Stimulated activated naive B cell treated with anti-CD40 and anti-IgM and Interleukin-4, amounts not matched to agents 10 μg/mL and 1 μg/mL and 100 μg/mL, for 72 hours (primary cell): ENCODE results near the gene TSPEAR.

Experiments used
- ATAC-seq, 2 donors: fragments of 150-1000 bp; cut with Tn5 transposase; replicated peaks; 2 replicates each; pipeline ENCODE4 v1.10.0; 2021; ENCODE audit warnings: moderate library complexity in 1 of 2
- DNase-seq: peaks from one replicate; pipeline ENCODE4 v3.0.0; 2021
- H3K27ac Mint-ChIP-seq: one replicate; pipeline ENCODE4 v1.8.0; 2022; ENCODE audit warnings: mild to moderate bottlenecking, mixed read lengths
- H3K27me3 Mint-ChIP-seq, 2 donors: one replicate each; pipeline ENCODE4 v1.8.0; 2022; ENCODE audit warnings: mixed read lengths in 2 of 2
- H3K36me3 Mint-ChIP-seq, 2 donors: one replicate each; pipeline ENCODE4 v1.8.0; 2022; ENCODE audit warnings: mixed read lengths in 2 of 2, mild to moderate bottlenecking in 1 of 2
- H3K4me1 Mint-ChIP-seq, 2 donors: one replicate each; pipeline ENCODE4 v1.8.0; 2022; ENCODE audit warnings: mixed read lengths in 2 of 2, mild to moderate bottlenecking in 1 of 2
- H3K4me3 Mint-ChIP-seq, 2 donors: one replicate each; pipeline ENCODE4 v1.8.0; 2022; ENCODE audit warnings: mild to moderate bottlenecking in 2 of 2, mixed read lengths in 2 of 2, moderate library complexity in 1 of 2
- H3K9me3 Mint-ChIP-seq, 2 donors: one replicate each; pipeline ENCODE4 v1.8.0; 2022; ENCODE audit warnings: mixed read lengths in 2 of 2, mild to moderate bottlenecking in 1 of 2

The TSPEAR gene

DNA sequence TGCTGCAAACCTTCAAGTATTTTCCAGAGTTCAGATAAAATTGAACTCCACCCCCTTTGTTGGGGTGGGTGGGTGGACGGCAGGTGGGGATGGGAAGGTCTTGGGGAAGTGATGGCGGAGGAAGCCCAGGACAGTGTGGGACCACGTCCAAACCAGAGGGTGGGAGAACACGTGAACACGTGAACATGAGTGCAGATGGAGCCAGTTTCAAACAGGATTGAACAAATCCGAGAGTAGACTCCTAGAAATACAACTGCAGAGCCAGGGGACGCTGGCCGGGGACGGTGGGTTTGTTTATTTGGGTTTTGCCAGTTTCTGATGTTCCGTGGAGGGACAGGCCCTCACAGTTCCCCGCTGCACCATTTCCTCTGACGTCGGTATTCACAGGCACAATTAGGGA, 163.0 kb downstream of the TSPEAR start:
- DNase-seq (no peak), ATAC-seq (no peak)
- Mint-ChIP-seq H3K27ac (no peak overlapping the region), H3K36me3 (peaks cover 12 to 14% of the 10 kb centered on the region in 2 donors), H3K27me3 (peaks cover 55 to 56% of the 10 kb centered on the region in 2 donors), H3K9me3 (peaks cover 13 to 22% of the 10 kb centered on the region in 2 donors), H3K4me1 (peaks cover 6 to 9% of the 10 kb centered on the region in 2 donors), H3K4me3 (no peak overlapping the region)

DNA sequence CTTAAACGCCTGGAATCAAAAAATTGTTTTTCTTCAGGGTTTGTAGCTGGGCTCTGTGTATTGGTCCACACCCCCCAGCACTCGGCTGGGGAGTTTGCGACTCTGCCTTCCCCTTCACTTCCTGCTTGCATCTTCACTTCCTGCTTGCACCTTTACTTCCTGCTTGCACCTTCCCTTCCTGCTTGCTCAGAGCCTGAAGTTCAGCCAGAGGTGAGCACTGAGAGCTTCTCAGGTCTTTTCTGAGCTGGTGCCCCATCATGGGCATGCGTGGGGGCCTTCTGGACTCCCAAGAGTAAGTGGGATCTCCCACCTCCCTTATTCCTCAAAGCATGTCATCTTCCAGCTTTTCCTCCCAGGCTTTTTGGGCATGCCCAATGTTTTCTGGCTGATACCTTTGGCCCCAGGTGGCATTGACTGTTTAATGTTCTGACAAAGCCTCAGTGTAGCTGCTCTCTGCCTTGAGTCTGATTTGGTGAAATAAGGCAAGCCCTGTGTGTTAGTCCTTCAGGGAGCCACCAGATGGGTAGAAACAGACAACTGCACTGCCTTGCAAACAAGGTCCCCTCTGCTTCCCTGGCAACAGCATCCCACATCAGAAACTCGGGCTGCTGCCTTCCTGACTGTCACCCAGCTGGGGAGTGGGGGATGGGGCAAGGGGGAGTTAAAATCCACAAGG, 163.6 kb downstream of the TSPEAR start:
- H3K4me3 Mint-ChIP-seq = peak overlapping the region in 1 of 2 donors; percentile 23
- H3K4me1 Mint-ChIP-seq = peaks cover 6 to 9% of the 10 kb centered on the region in 2 donors
- H3K27ac Mint-ChIP-seq = no peak overlapping the region
- peaks cover 13 to 22% of the 10 kb centered on the region in 2 donors for H3K9me3 Mint-ChIP-seq
- DNase-seq (no peak), ATAC-seq (no peak)
- H3K27me3 Mint-ChIP-seq = peaks cover 51% of the 10 kb centered on the region in 2 donors
- H3K36me3 Mint-ChIP-seq = peaks cover 12 to 14% of the 10 kb centered on the region in 2 donors

DNA sequence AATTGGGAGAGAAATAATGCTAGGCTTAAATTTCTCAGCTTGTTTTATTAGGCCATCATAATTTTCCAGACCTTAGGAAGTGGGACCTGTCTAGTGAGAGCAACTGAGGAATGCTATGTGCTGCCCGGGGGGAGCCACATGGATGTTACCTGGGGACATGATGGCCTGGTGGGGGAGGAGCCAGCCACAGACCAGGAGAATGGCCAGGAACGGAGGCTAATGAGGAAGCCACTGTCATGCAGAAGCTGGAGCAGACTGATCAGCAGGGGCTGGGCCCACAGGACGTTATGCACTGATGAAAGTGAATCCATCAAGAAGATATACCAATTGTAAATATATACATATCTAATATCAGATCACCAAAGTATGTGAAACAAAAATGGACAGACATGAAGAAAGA, 166.8 kb downstream of the TSPEAR start:
- peaks cover 12 to 14% of the 10 kb centered on the region in 2 donors for H3K36me3 Mint-ChIP-seq
- H3K27ac Mint-ChIP-seq = no peak overlapping the region
- H3K4me1 Mint-ChIP-seq = peaks cover 5 to 6% of the 10 kb centered on the region in 2 donors
- DNase-seq (no peak), ATAC-seq (no peak)
- H3K4me3 Mint-ChIP-seq = no peak overlapping the region
- H3K27me3 Mint-ChIP-seq = peaks cover 30 to 31% of the 10 kb centered on the region in 2 donors
- H3K9me3 Mint-ChIP-seq = peaks cover 13 to 22% of the 10 kb centered on the region in 2 donors

DNA sequence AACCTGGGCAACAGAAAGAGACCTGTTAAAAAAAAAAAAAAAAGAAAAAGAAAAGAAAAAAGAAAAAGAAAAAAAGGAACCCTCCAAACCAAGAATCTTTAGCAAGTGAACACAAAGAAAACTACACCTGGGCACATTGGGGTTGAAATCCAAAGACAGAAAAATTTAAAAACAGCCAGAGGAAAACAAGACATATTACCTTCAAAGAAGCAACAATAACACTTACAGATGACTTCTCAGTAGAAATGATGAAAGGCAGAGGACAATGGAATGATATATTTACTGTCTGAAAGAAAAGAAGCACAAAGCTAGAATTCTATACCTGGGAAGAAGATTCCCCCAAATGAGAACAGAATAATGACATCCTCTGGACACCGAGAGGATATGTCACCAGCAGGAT, 168.7 kb downstream of the TSPEAR start:
- DNase-seq (no peak), ATAC-seq (no peak)
- no peak overlapping the region for H3K27ac Mint-ChIP-seq
- H3K36me3 Mint-ChIP-seq = peaks cover 12 to 13% of the 10 kb centered on the region in 2 donors
- peaks cover 29 to 30% of the 10 kb centered on the region in 2 donors for H3K27me3 Mint-ChIP-seq
- no peak overlapping the region for H3K4me3 Mint-ChIP-seq
- H3K4me1 Mint-ChIP-seq = peaks cover 2 to 4% of the 10 kb centered on the region in 2 donors
- peaks cover 11 to 21% of the 10 kb centered on the region in 2 donors for H3K9me3 Mint-ChIP-seq

DNA sequence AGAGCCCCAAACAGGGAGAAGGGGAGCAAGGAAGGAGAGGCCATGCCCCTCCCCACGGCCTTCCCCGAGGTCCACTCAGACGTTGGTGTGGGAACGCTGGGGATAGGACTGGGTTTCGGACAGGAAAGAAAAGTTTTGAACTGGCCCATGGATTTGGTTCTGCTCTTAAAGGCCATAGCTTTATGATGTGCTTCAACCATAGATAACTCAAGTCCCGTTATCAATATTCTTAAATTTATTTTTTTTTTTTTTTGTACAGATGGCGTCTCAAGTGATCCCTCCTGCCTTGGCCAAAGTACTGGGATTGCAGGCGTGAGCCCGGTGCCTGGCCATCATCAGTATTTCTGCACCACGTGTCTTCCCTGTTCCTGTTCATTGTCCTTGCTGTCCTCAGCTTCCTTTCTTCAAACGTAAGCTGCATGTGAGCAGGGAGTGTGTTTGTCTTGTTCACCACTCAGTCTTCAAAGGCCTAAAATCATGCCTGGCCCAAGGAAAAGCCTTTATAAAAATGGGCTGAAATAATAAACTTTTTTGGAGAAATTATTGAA, 170.6 kb downstream of the TSPEAR start:
- DNase-seq (no peak), ATAC-seq (no peak)
- Mint-ChIP-seq H3K4me3 (no peak overlapping the region), H3K27ac (no peak overlapping the region), H3K36me3 (no peaks in the 10 kb centered on the region), H3K27me3 (peaks cover 26 to 30% of the 10 kb centered on the region in 2 donors), H3K4me1 (no peaks in the 10 kb centered on the region), H3K9me3 (peaks cover 1 to 5% of the 10 kb centered on the region in 2 donors)

DNA sequence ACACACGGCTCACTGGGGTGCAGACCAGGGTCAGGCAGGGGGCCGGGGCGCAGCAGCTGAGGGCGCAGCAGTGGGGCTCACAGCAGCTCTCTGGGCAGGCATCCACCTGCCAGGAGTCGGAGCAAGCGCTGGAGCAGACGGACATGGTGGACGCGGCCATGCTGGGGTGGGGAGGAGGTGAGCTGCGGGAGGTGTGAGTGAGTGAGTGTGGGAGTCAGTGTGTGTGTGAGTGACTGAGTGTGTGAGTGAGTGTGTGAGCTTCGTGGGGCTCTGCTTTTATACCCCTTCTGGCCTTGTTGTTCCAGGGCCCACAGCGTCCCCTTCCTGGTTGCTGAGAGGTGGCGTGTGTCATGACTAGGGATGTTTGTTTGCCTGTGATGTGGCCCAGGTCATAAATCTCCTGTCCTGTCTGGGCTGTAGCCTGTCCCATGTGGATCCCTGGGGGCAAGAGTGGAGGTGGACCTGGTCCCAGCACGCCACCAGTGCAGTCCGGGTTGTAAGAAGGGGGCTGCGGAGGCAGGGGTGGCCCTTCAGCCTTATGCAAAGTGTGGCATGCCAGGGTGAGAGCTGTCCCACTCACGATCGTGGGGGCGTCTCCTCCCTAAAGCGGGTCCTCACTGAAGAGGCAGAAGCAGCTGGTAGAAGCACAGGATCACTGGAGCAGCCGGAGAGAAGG, 171.2 kb downstream of the TSPEAR start, which contains the start of gene KRTAP10-1:
KRTAP10-1 (minus strand) TSS at position 205 of the 676 bp plus-strand sequence; CDS start at position 160, 45 bp downstream.
- Mint-ChIP-seq H3K4me3 (no peak within 1 kb of the TSS), H3K9me3 (peaks cover 0 to 1% of the 10 kb centered on the region in 2 donors), H3K4me1 (no peaks in the 10 kb centered on the region), H3K36me3 (no peaks in the 10 kb centered on the region), H3K27ac (no peak within 1 kb of the TSS), H3K27me3 (peaks cover 26 to 30% of the 10 kb centered on the region in 2 donors)
- DNase-seq = no peak
- no peak for ATAC-seq

DNA sequence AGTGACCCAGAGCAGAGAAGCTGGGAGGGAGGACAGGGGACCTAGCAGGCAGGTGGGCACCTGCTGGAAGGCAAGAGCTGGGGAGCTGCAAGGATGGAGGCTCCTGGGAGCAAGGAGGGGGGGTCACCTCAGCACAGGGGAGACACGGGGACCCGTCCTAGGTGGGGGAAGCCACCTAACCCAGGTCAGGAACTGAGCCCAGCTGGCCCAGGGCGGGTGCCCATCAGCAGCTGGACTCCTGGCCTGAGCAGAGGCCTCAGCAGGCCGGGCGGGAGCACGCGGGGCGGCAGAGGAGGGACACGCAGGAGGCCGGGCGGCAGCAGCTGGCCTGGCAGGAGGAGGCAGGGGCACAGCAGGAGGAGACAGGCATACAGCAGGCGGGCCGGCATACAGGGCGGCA, 172.3 kb downstream of the TSPEAR start:
- peaks cover 26 to 30% of the 10 kb centered on the region in 2 donors for H3K27me3 Mint-ChIP-seq
- H3K4me1 Mint-ChIP-seq = no peaks in the 10 kb centered on the region
- no peak overlapping the region for H3K27ac Mint-ChIP-seq
- no peak for DNase-seq
- H3K9me3 Mint-ChIP-seq = peaks cover 0 to 5% of the 10 kb centered on the region in 2 donors
- no peaks in the 10 kb centered on the region for H3K36me3 Mint-ChIP-seq
- no peak for ATAC-seq
- no peak overlapping the region for H3K4me3 Mint-ChIP-seq

DNA sequence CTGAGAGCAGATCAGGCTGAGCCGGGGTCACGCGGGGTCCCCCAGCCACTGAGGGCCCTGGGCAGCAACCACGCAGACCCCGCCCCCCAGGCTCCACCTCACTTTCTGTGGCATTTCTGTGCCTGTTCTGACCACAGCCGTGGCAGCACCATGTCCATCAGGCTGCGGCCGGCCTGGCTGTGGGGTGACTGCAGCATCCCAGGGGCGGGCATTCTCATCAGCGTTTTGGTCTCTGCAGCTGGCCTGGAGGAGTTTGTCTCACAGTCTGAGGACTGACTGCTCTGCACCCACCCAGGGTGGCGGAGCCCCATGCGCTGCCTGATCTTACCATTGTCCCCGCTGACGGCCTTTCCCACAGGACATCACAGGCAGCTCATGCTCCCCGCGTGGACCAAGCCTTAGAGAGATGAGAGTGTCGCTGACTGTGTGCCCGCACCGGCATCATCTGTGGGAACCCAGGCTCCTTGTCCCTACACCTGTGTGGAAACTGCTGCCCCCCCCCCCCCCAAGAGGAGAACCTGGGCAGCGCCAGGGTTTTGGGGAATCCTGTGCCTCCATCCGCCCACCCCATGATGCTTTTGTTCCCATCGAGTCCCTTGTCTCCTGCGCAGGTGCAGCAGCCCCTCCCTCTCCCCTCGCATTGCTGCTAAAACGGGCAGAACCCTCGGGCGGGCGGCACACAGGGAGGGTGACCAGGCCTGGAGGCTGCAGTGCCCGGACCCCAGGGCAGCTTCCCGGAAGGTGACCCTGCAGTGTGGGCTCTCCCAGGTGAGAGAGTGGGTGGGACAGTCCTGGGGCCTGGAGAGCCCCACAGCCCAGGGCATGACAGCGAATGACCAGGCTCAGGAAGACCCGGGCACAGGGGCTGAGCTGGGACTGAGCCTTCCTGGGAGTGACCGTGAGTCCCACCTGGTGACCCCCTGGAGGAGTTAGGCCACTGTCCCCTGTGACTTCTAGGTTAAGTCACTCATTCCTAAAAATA, 173.2 kb downstream of the TSPEAR start:
- no peak for DNase-seq
- Mint-ChIP-seq H3K9me3 (peaks cover 0 to 5% of the 10 kb centered on the region in 2 donors), H3K4me1 (no peaks in the 10 kb centered on the region), H3K36me3 (no peaks in the 10 kb centered on the region), H3K27me3 (peaks cover 26 to 30% of the 10 kb centered on the region in 2 donors), H3K4me3 (no peak overlapping the region), H3K27ac (no peak overlapping the region)
- ATAC-seq = no peak

DNA sequence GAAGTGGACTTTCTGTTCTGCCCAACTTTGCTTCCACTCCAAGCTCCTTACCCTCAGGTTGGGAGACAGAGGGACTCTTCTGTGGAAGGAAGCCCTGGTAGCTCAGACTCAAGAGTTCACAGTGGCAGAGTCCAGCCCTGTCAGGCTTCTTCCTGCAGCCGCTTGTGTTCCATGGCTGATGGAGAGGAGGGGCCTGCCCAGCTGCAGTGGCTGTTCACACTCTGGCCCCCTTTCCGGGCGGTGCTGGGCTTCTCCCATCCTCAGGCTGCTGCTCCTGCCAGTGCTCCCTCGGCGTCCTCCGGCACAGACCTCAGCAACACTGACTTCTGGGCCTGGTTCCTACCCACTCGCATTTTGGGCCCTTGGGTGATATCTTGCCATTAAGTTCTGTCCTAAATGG, 175.4 kb downstream of the TSPEAR start:
- no peak for DNase-seq
- H3K9me3 Mint-ChIP-seq = peaks cover 0 to 5% of the 10 kb centered on the region in 2 donors
- ATAC-seq = no peak

DNA sequence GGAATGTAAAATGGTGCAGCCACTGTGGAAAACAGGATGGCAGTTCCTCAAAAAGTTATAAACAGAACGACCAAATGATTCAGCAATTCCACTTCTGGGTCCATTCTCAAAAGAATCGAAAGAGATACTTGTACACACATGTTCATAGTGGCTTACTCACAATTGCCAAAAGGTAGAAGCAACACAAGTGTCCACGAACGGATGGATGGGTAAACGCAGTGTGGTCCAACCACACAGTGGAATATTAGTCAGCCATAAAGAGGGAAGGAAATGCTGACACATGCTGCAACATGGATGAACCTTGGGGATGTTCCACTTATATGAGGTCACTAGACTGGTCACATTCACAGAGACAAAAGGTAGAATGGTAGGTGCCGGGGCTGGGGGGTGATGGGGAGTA, 176.7 kb downstream of the TSPEAR start:
- Mint-ChIP-seq H3K36me3 (no peaks in the 10 kb centered on the region), H3K4me1 (no peaks in the 10 kb centered on the region), H3K9me3 (peaks cover 0 to 5% of the 10 kb centered on the region in 2 donors), H3K27me3 (peaks cover 26 to 39% of the 10 kb centered on the region in 2 donors), H3K27ac (no peak overlapping the region), H3K4me3 (no peak overlapping the region)
- DNase-seq = no peak
- ATAC-seq = no peak

More for the DNA sequence above, 175.4 kb downstream of the TSPEAR start:
- H3K4me1 Mint-ChIP-seq = no peaks in the 10 kb centered on the region
- peaks cover 26 to 39% of the 10 kb centered on the region in 2 donors for H3K27me3 Mint-ChIP-seq
- no peaks in the 10 kb centered on the region for H3K36me3 Mint-ChIP-seq
- H3K27ac Mint-ChIP-seq = no peak overlapping the region
- H3K4me3 Mint-ChIP-seq = no peak overlapping the region

DNA sequence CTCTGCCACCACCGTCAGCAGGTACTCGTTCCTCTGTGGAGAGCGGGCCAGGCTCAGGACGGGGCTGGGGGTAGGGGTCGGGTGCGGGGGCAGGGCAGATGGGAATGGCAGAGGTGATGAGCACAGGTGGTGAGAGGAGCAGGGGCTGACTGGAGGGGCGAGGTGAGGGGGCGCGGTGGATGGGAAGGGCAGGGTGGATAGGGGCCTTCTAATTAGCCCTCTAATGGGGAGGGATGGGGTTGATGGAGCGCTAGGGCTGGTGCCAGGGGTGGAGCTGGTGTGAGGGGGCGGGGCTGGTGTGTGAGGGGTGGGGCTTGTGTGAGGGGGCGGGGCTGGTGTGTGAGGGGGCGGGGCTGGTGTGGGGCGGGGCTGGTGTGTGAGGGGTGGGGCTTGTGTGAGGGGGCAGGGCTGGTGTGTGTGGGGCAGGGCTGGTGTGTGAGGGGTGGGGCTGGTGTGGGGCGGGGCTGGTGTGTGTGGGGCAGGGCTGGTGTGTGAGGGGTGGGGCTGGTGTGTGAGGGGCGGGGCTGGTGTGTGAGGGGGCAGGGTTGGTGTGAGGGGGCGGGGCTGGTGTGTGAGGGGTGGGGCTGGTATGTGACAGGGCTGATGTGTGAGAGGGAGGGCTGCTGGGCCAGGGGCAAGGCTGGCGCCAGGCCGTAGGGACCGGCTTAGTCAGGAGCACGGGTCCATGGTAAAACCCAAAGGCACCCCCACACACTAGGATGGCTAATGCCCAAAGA, 177.3 kb downstream of the TSPEAR start:
- Mint-ChIP-seq H3K4me1 (no peaks in the 10 kb centered on the region), H3K36me3 (no peaks in the 10 kb centered on the region), H3K27me3 (peaks cover 20 to 33% of the 10 kb centered on the region in 2 donors), H3K27ac (no peak overlapping the region), H3K4me3 (no peak overlapping the region), H3K9me3 (peaks cover 0 to 5% of the 10 kb centered on the region in 2 donors)
- ATAC-seq = no peak
- DNase-seq = no peak

DNA sequence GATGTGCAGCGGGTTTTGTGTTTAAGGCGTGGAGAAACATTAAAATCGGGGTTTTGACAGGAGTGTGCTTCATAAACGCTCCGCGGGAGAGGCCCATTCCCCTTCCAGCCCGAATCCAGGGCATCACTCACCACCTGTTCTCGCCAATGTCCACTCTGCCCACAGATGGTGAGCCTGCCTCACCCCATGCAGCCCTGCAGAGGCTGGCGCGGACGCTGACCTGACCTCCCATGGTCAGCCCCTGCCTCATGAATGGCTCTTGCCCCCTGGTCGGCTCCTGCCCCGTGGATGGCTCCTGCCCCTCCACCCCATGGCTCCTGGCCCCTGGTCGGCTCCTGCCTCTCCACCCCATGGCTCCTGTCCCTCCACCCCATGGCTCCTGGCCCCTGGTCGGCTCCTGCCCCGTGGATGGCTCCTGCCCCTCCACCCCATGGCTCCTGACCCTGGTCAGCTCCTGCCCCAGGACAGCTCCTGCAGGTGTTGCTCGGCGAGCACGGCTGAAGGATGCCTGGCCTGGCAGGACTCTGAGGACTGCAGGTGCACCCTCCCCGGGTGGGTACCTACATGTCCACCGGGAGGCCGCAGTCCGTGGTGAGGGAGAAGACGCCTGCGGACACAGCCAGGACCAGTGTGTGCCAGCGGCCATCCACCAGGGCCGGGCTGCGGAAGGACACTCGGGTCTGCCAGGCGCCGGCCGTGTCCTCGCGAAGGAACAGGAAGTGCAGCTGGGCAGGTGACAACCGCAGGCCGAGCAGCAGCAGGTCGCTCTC, 178.1 kb downstream of the TSPEAR start:
- no peak overlapping the region for H3K4me3 Mint-ChIP-seq
- DNase-seq (no peak), ATAC-seq (no peak)
- no peaks in the 10 kb centered on the region for H3K36me3 Mint-ChIP-seq
- no peak overlapping the region for H3K27ac Mint-ChIP-seq
- H3K9me3 Mint-ChIP-seq = peaks cover 0 to 5% of the 10 kb centered on the region in 2 donors
- peaks cover 12 to 27% of the 10 kb centered on the region in 2 donors for H3K27me3 Mint-ChIP-seq
- H3K4me1 Mint-ChIP-seq = no peaks in the 10 kb centered on the region

DNA sequence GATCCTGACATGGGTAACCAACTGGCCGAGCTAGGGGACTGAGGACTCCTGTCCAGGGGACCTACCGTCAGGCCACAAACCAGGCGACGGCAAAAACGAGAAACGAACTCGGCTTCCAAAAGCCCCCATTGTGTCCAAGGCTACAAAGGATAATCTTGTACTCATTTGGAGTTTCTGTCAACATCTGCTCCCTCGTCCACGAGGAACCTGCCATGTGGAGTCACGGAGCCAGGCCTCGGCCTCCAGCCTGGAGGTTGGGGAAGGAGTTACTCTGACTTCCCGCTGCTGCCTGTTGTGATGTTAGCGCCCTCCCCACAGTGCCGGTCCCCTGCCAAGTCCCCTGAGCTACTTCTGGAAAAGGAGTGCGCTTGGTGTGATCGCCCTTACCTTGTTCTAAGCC, 178.7 kb downstream of the TSPEAR start:
- Mint-ChIP-seq H3K4me1 (no peaks in the 10 kb centered on the region), H3K27me3 (peaks cover 7 to 22% of the 10 kb centered on the region in 2 donors), H3K9me3 (peaks cover 0 to 5% of the 10 kb centered on the region in 2 donors), H3K4me3 (no peak overlapping the region), H3K36me3 (no peaks in the 10 kb centered on the region), H3K27ac (no peak overlapping the region)
- DNase-seq (no peak), ATAC-seq (no peak)
